ENCODE measurements around the gene CDYL2.

GRCh38 chr16:80687606-80688005 lies 116.8 kb downstream of the CDYL2 start:
- TF ChIP-seq TAF1 (IDR thresholded peaks at IDR 0.05; ENCODE audit: borderline replicate concordance, low read depth, low read length) (no peak), POLR2AphosphoS5 (IDR thresholded peaks at IDR 0.05; ENCODE audit: low read depth, low read length) (no peak), POLR2A (IDR thresholded peaks at IDR 0.05; ENCODE audit: low read depth, low read length) (no peak)
